HepG2 (cell line): Measurements from ENCODE around the gene PBOV1. TPM values are rescaled to one million over a fixed set of nuclear protein-coding genes. Genes with fewer than 3 reads are reported as not detected.

ENCODE experiments used
- ATAC-seq: fragments of 200-7000 bp; cut with Tn5 transposase; 3 replicates; pipeline ENCODE4 v1.9.1; 2020; ENCODE audit warnings: mild to moderate bottlenecking, moderate library complexity
- BruUV-seq: library from RNA; stranded (reverse); fragments of 400-500 nt; replicated peaks from 2 replicates; lab custom pipeline; 2021; lab: Mats Ljungman, UMichigan
- CTCF ChIA-PET: fragments of 300-600 bp; formaldehyde crosslinking; extraction: SDS; loops from one replicate; lab custom pipeline; 2021; ENCODE audit warnings: low total read pairs, inconsistent platforms, low intra/inter-chr PET ratio; lab: Yijun Ruan, JAX
- POLR2A ChIA-PET: fragments of 350-600 bp; sonication (Branson Sonifier 250); formaldehyde crosslinking; loops from one replicate; lab custom pipeline; 2020; ENCODE audit warnings: antibody characterized with exemption, inconsistent platforms; lab: Yijun Ruan, JAX
- DNase-seq: peaks from one replicate; pipeline ENCODE4 v3.0.0-alpha.2; 2015; ENCODE audit warnings: low spot score
- FAIRE-seq: peaks from 3 replicates; lab custom pipeline; 2011; peaks lifted over from hg19 to GRCh38; lab: Jason Lieb, UNC
- H2AFZ ChIP-seq: one replicate; pipeline ENCODE4 v1.6.1; 2011; ENCODE audit warnings: low read length, inconsistent platforms
- H3K27ac ChIP-seq: fragments of 300-600 bp; 3 replicates; pipeline ENCODE4 v1.8.0; 2011; ENCODE audit warnings: mixed run types, mild to moderate bottlenecking, mixed read lengths, low read length, inconsistent platforms; ENCODE audit not compliant: insufficient read depth; ENCODE audit errors: extremely low read length
- H3K27me3 ChIP-seq, 2 experiments: fragments of 200-600 bp in 1 of 2; 2 replicates in 1 of 2; 3 replicates in 1 of 2; pipeline versions ENCODE4 v1.6.0 to v1.8.0; 2011; ENCODE audit warnings: low read length in 2 of 2, mild to moderate bottlenecking in 2 of 2, moderate library complexity in 2 of 2, inconsistent platforms in 1 of 2; ENCODE audit not compliant: insufficient read depth in 2 of 2, control insufficient read depth in 1 of 2
- H3K36me3 ChIP-seq, 2 experiments: fragments of 200-600 bp in 1 of 2; replicated peaks in 1 of 2; 2 replicates in 1 of 2; 3 replicates in 1 of 2; pipeline versions ENCODE4 v1.5.1 to v1.8.0; 2011; ENCODE audit warnings: low read length in 2 of 2, inconsistent platforms in 1 of 2; ENCODE audit not compliant: insufficient read depth in 2 of 2, control insufficient read depth in 1 of 2
- H3K4me1 ChIP-seq: 2 replicates; pipeline ENCODE4 v1.5.1; 2012; ENCODE audit warnings: low read length, inconsistent platforms; ENCODE audit not compliant: insufficient read depth
- H3K4me2 ChIP-seq: 2 replicates; pipeline ENCODE4 v1.6.0; 2011; ENCODE audit warnings: low read depth, low read length, inconsistent platforms
- H3K4me3 ChIP-seq, 3 experiments: fragments of 200-600 bp in 1 of 3; sonication (generic), shearing (Covaris generic) in 1 of 3; replicated peaks in 1 of 3; 2 replicates each; pipeline ENCODE4 v1.5.1; 2011 to 2016; ENCODE audit warnings: low read length in 3 of 3, inconsistent platforms in 2 of 3, low read depth in 2 of 3, mild to moderate bottlenecking in 2 of 3, control low read depth in 1 of 3, mixed read lengths in 1 of 3; ENCODE audit not compliant: insufficient read depth in 1 of 3
- H3K79me2 ChIP-seq: one replicate; pipeline ENCODE4 v1.6.1; 2011; ENCODE audit warnings: low read length, inconsistent platforms; ENCODE audit not compliant: insufficient read depth
- H3K9ac ChIP-seq: 2 replicates; pipeline ENCODE4 v1.6.0; 2011; ENCODE audit warnings: mild to moderate bottlenecking, low read depth, low read length, inconsistent platforms; ENCODE audit not compliant: insufficient read depth
- H3K9me3 ChIP-seq: 2 replicates; pipeline ENCODE4 v1.5.1; 2012; ENCODE audit warnings: mild to moderate bottlenecking, low read length
- H4K20me1 ChIP-seq: 2 replicates; pipeline ENCODE4 v1.6.0; 2011; ENCODE audit warnings: inconsistent platforms, mild to moderate bottlenecking, low read length, moderate library complexity; ENCODE audit not compliant: insufficient read depth
- BCL6 ChIP-seq: IDR thresholded peaks from 2 replicates; pipeline ENCODE4 v1.6.1; 2016; ENCODE audit warnings: missing genetic modification reagents, missing compliant biosample characterization
- ELF3 ChIP-seq: IDR thresholded peaks from 2 replicates; pipeline ENCODE4 v1.6.1; 2016; ENCODE audit warnings: missing genetic modification reagents, missing compliant biosample characterization
- KMT2B ChIP-seq: IDR thresholded peaks from 2 replicates; pipeline ENCODE4 v1.6.1; 2016; ENCODE audit warnings: missing genetic modification reagents, missing compliant biosample characterization
- NCOR1 ChIP-seq: fragments of 200-600 bp; sonication (generic); IDR thresholded peaks from 2 replicates; pipeline ENCODE4 v1.7.0; 2017; ENCODE audit warnings: antibody characterized with exemption, low read length, borderline replicate concordance
- NR2C2 ChIP-seq: sonication (generic); formaldehyde crosslinking; IDR thresholded peaks from 2 replicates; pipeline ENCODE4 v1.4.0; 2020; ENCODE audit warnings: missing genetic modification reagents, mild to moderate bottlenecking, moderate library complexity, borderline replicate concordance
- RARA ChIP-seq: IDR thresholded peaks from 2 replicates; pipeline ENCODE4 v1.6.1; 2016; ENCODE audit warnings: missing genetic modification reagents, missing compliant biosample characterization
- SP4 ChIP-seq: sonication (generic); formaldehyde crosslinking; IDR thresholded peaks from 2 replicates; pipeline ENCODE4 v1.8.1; 2023; ENCODE audit warnings: mild to moderate bottlenecking, missing genetic modification reagents
- TEAD2 ChIP-seq: sonication (generic); formaldehyde crosslinking; IDR thresholded peaks from 2 replicates; pipeline ENCODE4 v1.9.0; 2021; ENCODE audit warnings: missing genetic modification reagents
- ZFP82 ChIP-seq: sonication (generic); formaldehyde crosslinking; IDR thresholded peaks from 2 replicates; pipeline ENCODE4 v1.5.1; 2020; ENCODE audit warnings: mild to moderate bottlenecking, missing genetic modification reagents, borderline replicate concordance
- ZNF782 ChIP-seq: sonication (generic); formaldehyde crosslinking; IDR thresholded peaks from 2 replicates; pipeline ENCODE4 v1.4.0; 2020; ENCODE audit warnings: missing genetic modification reagents, mild to moderate bottlenecking, borderline replicate concordance
- WGBS: methylation state at CpG from one replicate; pipeline ENCODE4 v1.1.6; 2017; ENCODE audit warnings: low lambda C conversion rate; 5-methylcytosine and 5-hydroxymethylcytosine counted together
- in situ Hi-C: cut with HindIII; loops from 2 replicates; pipeline ENCODE4 v1.10.0; 2017; ENCODE audit warnings: low pct_unique_long_range_greater_than_20kb; ENCODE audit not compliant: extremely low pct_ligation_motif_present
- intact Hi-C: fragments of 100-400 bp; cut with micrococcal nuclease; formaldehyde crosslinking; loops from one replicate; pipeline ENCODE4 v1.10.0; 2022; ENCODE audit not compliant: unreplicated experiment
- polyA plus RNA-seq, 8 experiments: library from polyadenylated mRNA; depleted of rRNA in 3 of 8; stranded (reverse) in 7 of 8; unstranded in 1 of 8; fragments of >200 nt; fragmentation: Illumina TruSeq in 4 of 8; extraction: Trizol in 4 of 8; gene quantifications; 2 replicates each; pipeline versions ENCODE4 v1.2.1 to v1.2.3, GENCODE V29; 2011 to 2016; ENCODE audit warnings: low read depth in 4 of 8, missing spikeins in 1 of 8, mixed read lengths in 1 of 8; ENCODE audit not compliant: insufficient read depth in 1 of 8
- total RNA-seq, 5 experiments: library from RNA; depleted of rRNA; stranded (reverse); fragments of >200 nt; fragmentation: Illumina TruSeq; extraction: Trizol; gene quantifications; 2 replicates each; pipeline ENCODE4 v1.2.3, GENCODE V29; 2016; ENCODE audit warnings: low read depth in 1 of 5

Gene PBOV1
- total and polyA plus RNA-seq, 2 of the 13 experiments (the other 11 are each of a cell fraction or from before 2014, with no cell fraction given) = not detected

DNA sequence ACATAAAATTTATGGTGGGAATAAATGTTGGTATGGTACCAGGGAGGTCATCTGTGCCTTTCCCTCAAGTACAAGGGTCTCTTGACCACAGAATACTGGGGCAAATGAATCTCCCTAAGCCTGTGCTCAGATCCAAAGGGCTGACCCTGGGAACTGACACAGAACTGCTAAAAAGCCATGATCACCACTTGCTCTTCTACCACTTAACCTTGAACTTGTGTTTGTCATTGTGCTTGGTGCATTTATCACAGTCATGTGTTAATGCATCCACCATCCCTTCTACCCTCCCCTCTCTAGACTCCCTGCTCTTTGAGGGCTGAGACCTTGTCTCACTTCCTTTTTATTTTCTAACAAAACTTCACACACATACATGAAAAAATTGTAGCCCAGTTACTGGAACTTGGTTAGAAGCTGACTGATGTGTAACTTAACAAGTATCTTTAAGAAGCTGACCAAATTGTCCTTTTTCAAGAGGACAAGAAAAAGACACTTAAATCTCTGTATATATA is 46.1 kb upstream of the PBOV1 start (continued):
- TF ChIP-seq BCL6 (CRISPR knock-in tag) (peak; percentile 57; the same call in 1 of the 2 replicates), NCOR1 (no peak), NR2C2 (no peak), ELF3 (0 out of 2 replicates have a peak, but pooled peaks have one; percentile 14), SP4 (CRISPR knock-in tag) (no peak), RARA (CRISPR knock-in tag) (peak; percentile 67), TEAD2 (CRISPR knock-in tag) (no peak), ZNF782 (CRISPR knock-in tag) (no peak), ZFP82 (CRISPR knock-in tag) (no peak)

DNA sequence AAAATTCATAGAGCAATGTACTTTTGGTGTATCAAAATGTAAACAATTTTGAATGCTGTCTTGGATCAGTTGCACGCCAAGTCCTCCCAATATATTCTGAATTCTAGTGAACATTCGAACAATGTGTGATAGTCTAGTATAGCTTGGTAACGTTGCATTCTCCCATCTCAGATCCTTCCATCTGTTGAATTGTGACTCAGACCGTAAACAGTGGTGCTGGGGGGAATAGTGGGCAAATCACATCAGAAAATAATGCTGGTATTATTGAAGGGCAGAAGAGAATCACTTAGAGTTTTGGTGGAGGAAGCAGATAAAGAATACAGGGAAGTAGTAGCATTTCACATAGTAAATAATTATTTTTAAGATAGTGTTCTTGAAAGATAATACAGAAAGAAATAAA is 45.7 kb upstream of the PBOV1 start:
- no peaks in the 10 kb centered on the region for H3K27me3 ChIP-seq
- H4K20me1 ChIP-seq = no peaks in the 10 kb centered on the region
- H3K9me3 ChIP-seq = no peaks in the 10 kb centered on the region
- TF ChIP-seq ELF3 = 0 out of 2 replicates have a peak, but pooled peaks have one; percentile 0
- no peak for TF ChIP-seq KMT2B (CRISPR knock-in tag)
- H2AFZ ChIP-seq = no peak overlapping the region
- no peak overlapping the region for H3K4me3 ChIP-seq
- H3K4me1 ChIP-seq = peaks cover 39% of the 10 kb centered on the region
- H3K9ac ChIP-seq = no peak overlapping the region
- no peak overlapping the region for H3K4me2 ChIP-seq
- in situ Hi-C loops (no loop called here), intact Hi-C loops (loop anchor here (1.0 kb wide), 1 partner anchor 9 kb away; no protein-coding TSS in a partner anchor)
- H3K79me2 ChIP-seq = no peaks in the 10 kb centered on the region
- ChIA-PET POLR2A (no interaction called here), CTCF (no interaction called here)
- WGBS = 86% methylated on average over 4 of the region's 4 CpGs
- H3K27ac ChIP-seq = no peak overlapping the region
- DNase-seq (no peak), ATAC-seq (no peak), FAIRE-seq (no peak)
- no peaks in the 10 kb centered on the region; a peak in 1 of 5 replicates for H3K36me3 ChIP-seq
- BruUV-seq = no TSS peak
